CD4-positive, alpha-beta T cell (primary cell): Measurements from ENCODE around the gene FYN. TPM values are rescaled to one million over a fixed set of nuclear protein-coding genes. Genes with fewer than 3 reads are reported as not detected.

Source experiments
- ATAC-seq: fragments of 200-7000 bp; cut with Tn5 transposase; one replicate; pipeline ENCODE4 v1.10.0; 2022; ENCODE audit warnings: mild to moderate bottlenecking; ENCODE audit not compliant: poor library complexity
- CTCF ChIA-PET: fragments of 350-600 bp; sonication (Branson Sonifier 250); formaldehyde crosslinking; loops from one replicate; lab custom pipeline; 2021; ENCODE audit warnings: antibody characterized with exemption, inconsistent platforms; lab: Charles Lee
- POLR2A ChIA-PET: fragments of 350-600 bp; sonication (Branson Sonifier 250); formaldehyde crosslinking; loops from one replicate; lab custom pipeline; 2021; ENCODE audit warnings: antibody characterized with exemption, inconsistent platforms; lab: Charles Lee
- DNase-seq, 14 experiments: peaks; one replicate each; pipeline ENCODE4 v3.0.0-alpha.2; 2013 to 2020; ENCODE audit warnings: mixed read lengths in 2 of 14
- H3K27ac ChIP-seq, 2 donors: one replicate each; pipeline versions ENCODE4 v1.5.1 to v1.7.0; 2013; ENCODE audit warnings: low read length in 2 of 2, low read depth in 1 of 2, mild to moderate bottlenecking in 1 of 2
- H3K27me3 ChIP-seq, 2 experiments: 1 replicate in 1 of 2; 2 replicates in 1 of 2; pipeline versions ENCODE4 v1.6.1 to v1.7.0; 2013; ENCODE audit warnings: low read length in 2 of 2, control low read depth in 1 of 2, mild to moderate bottlenecking in 1 of 2, moderate library complexity in 1 of 2; ENCODE audit not compliant: insufficient read depth in 2 of 2, control insufficient read depth in 1 of 2
- H3K36me3 ChIP-seq: one replicate; pipeline ENCODE4 v1.6.1; 2013; ENCODE audit warnings: low read length, control low read depth; ENCODE audit not compliant: insufficient read depth
- H3K4me1 ChIP-seq: one replicate; pipeline ENCODE4 v1.6.1; 2013; ENCODE audit warnings: low read length, control low read depth; ENCODE audit not compliant: insufficient read depth
- H3K4me3 ChIP-seq: one replicate; pipeline ENCODE4 v1.5.1; 2013; ENCODE audit warnings: mild to moderate bottlenecking, low read length, moderate library complexity
- H3K9me3 ChIP-seq, 2 experiments: 1 replicate in 1 of 2; 2 replicates in 1 of 2; pipeline versions ENCODE4 v1.6.1 to v1.7.0; 2013; ENCODE audit warnings: low read length in 2 of 2, mild to moderate bottlenecking in 2 of 2, control low read depth in 1 of 2, moderate library complexity in 1 of 2; ENCODE audit not compliant: control insufficient read depth in 1 of 2, insufficient read depth in 1 of 2
- H3K27ac Mint-ChIP-seq: one replicate; pipeline ENCODE4 v1.8.0; 2020; ENCODE audit warnings: mixed read lengths
- H3K27me3 Mint-ChIP-seq: one replicate; pipeline ENCODE4 v1.8.0; 2021; ENCODE audit warnings: mixed read lengths
- H3K36me3 Mint-ChIP-seq: one replicate; pipeline ENCODE4 v1.8.0; 2021; ENCODE audit warnings: low read depth, mixed read lengths
- H3K4me1 Mint-ChIP-seq: one replicate; pipeline ENCODE4 v1.8.0; 2021; ENCODE audit warnings: low read depth, mixed read lengths
- H3K4me3 Mint-ChIP-seq: one replicate; pipeline ENCODE4 v1.8.0; 2020; ENCODE audit warnings: mild to moderate bottlenecking, mixed read lengths
- H3K9me3 Mint-ChIP-seq: one replicate; pipeline ENCODE4 v1.8.0; 2020; ENCODE audit warnings: mixed read lengths
- intact Hi-C, 2 experiments: fragments of 100-400 bp; cut with DNase I in 1 of 2; cut with micrococcal nuclease in 1 of 2; formaldehyde crosslinking; loops; one replicate each; pipeline versions ENCODE4 v1.15.1 to v1.9.0; 2023 to 2025; cut with DNase I, micrococcal nuclease
- total RNA-seq, 174 experiments: library from RNA in 2 of 174; stranded (reverse) in 2 of 174; gene quantifications; one replicate each; pipeline ENCODE4 v1.2.3 and lab custom pipeline; 2021 to 2026
- TF ChIP-seq, protein P1 (sequence below): fragments of 200-600 bp; IDR thresholded peaks from one replicate; pipeline ENCODE4 v1.8.0; 2022; ENCODE audit warnings: antibody characterized with exemption, mild to moderate bottlenecking

FYN gene
- total RNA-seq, 2 experiments from 2014 or later = 419 TPM

DNA sequence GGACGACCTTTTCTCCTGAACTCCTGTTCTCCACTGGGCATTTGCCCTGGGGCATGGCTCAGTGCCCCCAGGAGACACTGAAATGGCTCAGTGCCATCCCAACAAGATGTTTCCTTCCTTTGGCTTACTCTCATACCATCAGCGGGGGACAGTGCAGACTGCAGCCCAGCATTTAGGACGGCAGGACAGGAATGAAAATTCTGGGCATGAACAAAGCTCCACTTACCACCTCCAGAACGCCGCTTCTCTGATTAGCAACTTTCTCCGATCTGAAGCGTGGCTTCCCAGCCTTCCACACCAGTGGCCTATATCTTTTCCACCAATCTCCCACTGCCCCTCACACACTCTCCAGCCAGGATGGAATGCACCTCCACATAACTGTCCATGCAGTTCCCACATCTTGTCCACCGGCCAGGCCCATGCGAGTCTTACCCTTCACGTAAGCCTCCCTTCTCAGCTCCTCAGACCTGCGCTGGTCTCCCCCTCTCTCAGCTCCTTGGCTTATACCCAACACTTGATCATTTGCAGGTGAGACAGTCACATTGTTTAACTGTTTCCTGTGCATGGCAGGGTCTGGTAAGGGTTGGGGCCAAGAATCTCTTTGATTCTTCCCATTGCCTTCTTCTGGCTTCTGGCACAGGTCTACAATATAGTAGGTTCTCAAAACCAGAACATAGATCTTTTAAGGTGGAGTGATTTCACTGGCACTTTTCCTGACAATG, 114.5 kb downstream of the FYN start:
- peak in 9 of 14 experiments; percentile 32 to 77 (median 53) for DNase-seq
- H3K36me3 ChIP-seq = peaks cover 6% of the 10 kb centered on the region
- peak overlapping the region; percentile 93 for H3K4me3 Mint-ChIP-seq
- no peaks in the 10 kb centered on the region for H3K27me3 ChIP-seq
- H3K9me3 ChIP-seq = no peaks in the 10 kb centered on the region
- peaks cover 94% of the 10 kb centered on the region for H3K4me1 Mint-ChIP-seq
- TF ChIP-seq, protein P1, sequence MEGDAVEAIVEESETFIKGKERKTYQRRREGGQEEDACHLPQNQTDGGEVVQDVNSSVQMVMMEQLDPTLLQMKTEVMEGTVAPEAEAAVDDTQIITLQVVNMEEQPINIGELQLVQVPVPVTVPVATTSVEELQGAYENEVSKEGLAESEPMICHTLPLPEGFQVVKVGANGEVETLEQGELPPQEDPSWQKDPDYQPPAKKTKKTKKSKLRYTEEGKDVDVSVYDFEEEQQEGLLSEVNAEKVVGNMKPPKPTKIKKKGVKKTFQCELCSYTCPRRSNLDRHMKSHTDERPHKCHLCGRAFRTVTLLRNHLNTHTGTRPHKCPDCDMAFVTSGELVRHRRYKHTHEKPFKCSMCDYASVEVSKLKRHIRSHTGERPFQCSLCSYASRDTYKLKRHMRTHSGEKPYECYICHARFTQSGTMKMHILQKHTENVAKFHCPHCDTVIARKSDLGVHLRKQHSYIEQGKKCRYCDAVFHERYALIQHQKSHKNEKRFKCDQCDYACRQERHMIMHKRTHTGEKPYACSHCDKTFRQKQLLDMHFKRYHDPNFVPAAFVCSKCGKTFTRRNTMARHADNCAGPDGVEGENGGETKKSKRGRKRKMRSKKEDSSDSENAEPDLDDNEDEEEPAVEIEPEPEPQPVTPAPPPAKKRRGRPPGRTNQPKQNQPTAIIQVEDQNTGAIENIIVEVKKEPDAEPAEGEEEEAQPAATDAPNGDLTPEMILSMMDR = no peak
- peaks cover 59% of the 10 kb centered on the region for H3K4me1 ChIP-seq
- no peaks in the 10 kb centered on the region for H3K27me3 Mint-ChIP-seq
- no peaks in the 10 kb centered on the region for H3K9me3 Mint-ChIP-seq
- intact Hi-C loops = loop anchor here in 1 of 2 experiments (1.0 to 5.0 kb wide), 4 partner anchors 7 to 114 kb away; partner anchors contain the start of gene FYN
- peak; percentile 27 for ATAC-seq
- H3K27ac ChIP-seq = peak overlapping the region; percentile 93 to 97
- peak overlapping the region; percentile 99 for H3K27ac Mint-ChIP-seq
- peak overlapping the region; percentile 70 for H3K4me3 ChIP-seq
- H3K36me3 Mint-ChIP-seq = peaks cover 50% of the 10 kb centered on the region
- ChIA-PET CTCF (interaction anchor here (0.7 to 2.9 kb wide), 10 partner anchors 11 to 285 kb away, joined by 3 to 7 read pairs (median 4); partner anchors contain the start of gene FYN), POLR2A (interaction anchor here (0.6 to 5.0 kb wide), 26 partner anchors 9 to 237 kb away, joined by 3 to 29 read pairs (median 4); no protein-coding TSS in a partner anchor)

DNA sequence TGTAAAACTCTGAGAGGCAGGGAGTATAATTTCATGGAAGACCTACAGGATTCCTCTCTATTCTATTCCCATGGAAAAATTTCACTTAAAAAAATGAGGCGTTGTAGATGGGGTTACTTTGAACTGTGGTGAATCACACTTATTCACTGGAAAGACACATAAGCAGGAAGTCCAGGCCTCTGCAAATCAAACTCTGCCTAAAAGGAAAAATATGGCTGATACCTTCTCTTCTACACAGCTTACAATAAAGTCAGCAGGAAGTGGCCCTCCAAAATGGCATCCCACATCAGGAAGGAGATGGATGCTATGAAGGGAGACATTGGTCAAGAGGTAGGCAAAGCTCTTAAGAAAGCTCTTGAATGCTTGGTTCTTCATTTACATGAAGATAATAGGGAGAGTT, 115.9 kb downstream of the FYN start:
- Mint-ChIP-seq H3K4me1 (peaks cover 94% of the 10 kb centered on the region), H3K4me3 (peak overlapping the region; percentile 93), H3K27me3 (no peaks in the 10 kb centered on the region), H3K36me3 (peaks cover 64% of the 10 kb centered on the region), H3K9me3 (no peaks in the 10 kb centered on the region), H3K27ac (peak overlapping the region; percentile 99)
- intact Hi-C loops = loop anchor here in 1 of 2 experiments (5.0 kb wide), 1 partner anchor 115 kb away; the partner anchor contains the start of gene FYN
- Histone ChIP-seq H3K27me3 (no peaks in the 10 kb centered on the region), H3K4me3 (peak overlapping the region; percentile 70), H3K9me3 (no peaks in the 10 kb centered on the region), H3K36me3 (peaks cover 17% of the 10 kb centered on the region), H3K4me1 (peaks cover 60% of the 10 kb centered on the region), H3K27ac (peak overlapping the region; percentile 93 to 97)
- TF ChIP-seq, protein P1 = no peak
- ChIA-PET POLR2A (interaction anchor here (0.6 to 1.5 kb wide), 7 partner anchors 10 to 235 kb away, joined by 3 to 6 read pairs (median 3); no protein-coding TSS in a partner anchor), CTCF (interaction anchor here (1.0 kb wide), 1 partner anchor 20 kb away, joined by 3 read pairs; no protein-coding TSS in a partner anchor)
- ATAC-seq = peak; percentile 7
- peak in 3 of 14 experiments; percentile 71 to 87 (median 75) for DNase-seq

DNA sequence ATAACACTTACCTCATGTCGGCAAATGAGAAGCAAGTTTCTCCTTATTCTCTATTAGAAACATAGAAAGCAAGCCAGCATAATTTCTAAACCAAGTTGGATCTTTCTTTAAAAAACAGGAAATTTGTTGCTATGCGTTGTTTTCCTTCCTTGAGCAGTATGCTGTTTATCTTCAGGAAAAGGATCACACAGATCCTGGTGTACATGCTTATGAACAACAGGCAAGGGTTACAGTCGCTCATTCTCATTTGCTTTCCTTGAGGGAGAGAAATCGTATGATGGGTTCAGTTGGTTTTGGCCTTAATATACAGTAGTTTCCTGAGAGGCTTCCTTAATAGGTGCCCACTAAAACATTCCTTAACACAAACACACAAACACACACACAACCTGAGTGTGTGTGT, 118.8 kb downstream of the FYN start:
- intact Hi-C loops = no loop called here
- Mint-ChIP-seq H3K36me3 (peaks cover 76% of the 10 kb centered on the region), H3K4me3 (peak overlapping the region; percentile 69), H3K9me3 (no peaks in the 10 kb centered on the region), H3K4me1 (peaks cover 94% of the 10 kb centered on the region), H3K27ac (peak overlapping the region; percentile 99), H3K27me3 (no peaks in the 10 kb centered on the region)
- Histone ChIP-seq H3K4me3 (peak overlapping the region; percentile 70), H3K9me3 (no peaks in the 10 kb centered on the region), H3K27me3 (no peaks in the 10 kb centered on the region), H3K36me3 (peaks cover 19% of the 10 kb centered on the region), H3K27ac (peak overlapping the region; percentile 46 to 93), H3K4me1 (peaks cover 59% of the 10 kb centered on the region)
- ATAC-seq (no peak), DNase-seq (no peak)
- POLR2A ChIA-PET = interaction anchor here (0.5 to 4.4 kb wide), 4 partner anchors 8 to 41 kb away, joined by 3 to 48 read pairs (median 4); no protein-coding TSS in a partner anchor
- CTCF ChIA-PET = interaction anchor here (0.6 to 1.2 kb wide), 3 partner anchors 12 to 63 kb away, joined by 3 read pairs; no protein-coding TSS in a partner anchor
- TF ChIP-seq, protein P1 = no peak
